Measurements from ENCODE around the gene ITCH. TPM values are rescaled to one million over a fixed set of nuclear protein-coding genes. Genes with fewer than 3 reads are reported as not detected.
A peak's percentile ranks its signal among the peaks of the same experiment; 100 is the strongest.
"Not testable (repeated sequence)": the region's sequence is repeated elsewhere in the genome, so short reads cannot be mapped to it uniquely, and the experiment has no call there.

ITCH gene
- total RNA-seq, 1 experiment from 2014 or later = 78.8 TPM

DNA sequence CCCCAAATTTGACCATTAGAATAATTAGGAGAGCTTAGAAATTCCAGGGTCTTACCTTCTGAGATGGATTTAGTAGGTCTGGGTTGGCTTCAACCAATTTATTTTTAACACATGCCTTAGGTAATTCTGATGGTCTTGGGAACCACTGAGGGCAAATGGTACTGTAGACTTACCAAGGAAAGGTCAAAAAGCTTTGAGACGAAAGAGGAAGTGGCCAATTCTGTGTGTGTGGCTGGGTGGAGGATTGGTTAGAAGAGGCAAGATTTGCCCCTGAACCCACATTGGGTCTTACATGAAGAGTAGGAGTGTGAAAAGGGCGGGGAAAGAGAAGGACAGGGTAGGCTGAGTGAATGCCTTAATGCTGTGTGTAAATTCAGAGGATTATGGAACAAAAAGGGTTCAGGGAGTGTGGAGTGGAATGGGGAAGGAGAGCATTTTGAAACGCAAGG lies 2.7 kb downstream of the ITCH start:
- ChIA-PET CTCF (no interaction called here), RAD21 (ENCODE audit: low non-redundant PET in 1 of 2, low total read pairs in 2 of 2, uncharacterized antibody in 2 of 2, unreplicated experiment in 2 of 2) (no interaction called here), POLR2A (no interaction called here)
- H3K4me1 ChIP-seq (ENCODE audit: control insufficient read depth in 1 of 2, insufficient read depth in 2 of 2, low read length in 2 of 2) = peaks cover 25 to 80% of the 10 kb centered on the region in 2 experiments
- no peak overlapping the region for H3K27ac ChIP-seq (ENCODE audit: low read depth, low read length)
- no peaks in the 10 kb centered on the region for H3K27me3 ChIP-seq (ENCODE audit: insufficient read depth, low read length)
- no peak for DNase-seq (ENCODE audit: low read depth, low spot score)
- H3K36me3 ChIP-seq (ENCODE audit: control insufficient read depth in 1 of 2, insufficient read depth in 2 of 2, low read length in 2 of 2) = peaks cover 9 to 15% of the 10 kb centered on the region in 2 experiments
- intact Hi-C loops (cut with micrococcal nuclease) = no loop called here
- BruUV-seq (replicated peaks) = no TSS peak
- no peak overlapping the region for H2AFZ ChIP-seq (ENCODE audit: low read depth, low read length, poor library complexity, severe bottlenecking)
- H3K9ac ChIP-seq (ENCODE audit: low read length) = no peak overlapping the region
- TF ChIP-seq YY1 (IDR thresholded peaks at IDR 0.05; ENCODE audit: extremely low read depth, insufficient replicate concordance, low read depth, low read length) = no peak
- no peak for TF ChIP-seq POLR2AphosphoS5 (IDR thresholded peaks at IDR 0.05; ENCODE audit: low read depth, low read length)
- TF ChIP-seq ELF1 (IDR thresholded peaks at IDR 0.05; ENCODE audit: borderline replicate concordance, low read depth) = no peak
- TF ChIP-seq CEBPB (IDR thresholded peaks at IDR 0.05; ENCODE audit: low read depth) = no peak
- TF ChIP-seq, protein P1, sequence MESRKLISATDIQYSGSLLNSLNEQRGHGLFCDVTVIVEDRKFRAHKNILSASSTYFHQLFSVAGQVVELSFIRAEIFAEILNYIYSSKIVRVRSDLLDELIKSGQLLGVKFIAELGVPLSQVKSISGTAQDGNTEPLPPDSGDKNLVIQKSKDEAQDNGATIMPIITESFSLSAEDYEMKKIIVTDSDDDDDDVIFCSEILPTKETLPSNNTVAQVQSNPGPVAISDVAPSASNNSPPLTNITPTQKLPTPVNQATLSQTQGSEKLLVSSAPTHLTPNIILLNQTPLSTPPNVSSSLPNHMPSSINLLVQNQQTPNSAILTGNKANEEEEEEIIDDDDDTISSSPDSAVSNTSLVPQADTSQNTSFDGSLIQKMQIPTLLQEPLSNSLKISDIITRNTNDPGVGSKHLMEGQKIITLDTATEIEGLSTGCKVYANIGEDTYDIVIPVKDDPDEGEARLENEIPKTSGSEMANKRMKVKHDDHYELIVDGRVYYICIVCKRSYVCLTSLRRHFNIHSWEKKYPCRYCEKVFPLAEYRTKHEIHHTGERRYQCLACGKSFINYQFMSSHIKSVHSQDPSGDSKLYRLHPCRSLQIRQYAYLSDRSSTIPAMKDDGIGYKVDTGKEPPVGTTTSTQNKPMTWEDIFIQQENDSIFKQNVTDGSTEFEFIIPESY (IDR thresholded peaks at IDR 0.05; ENCODE audit: extremely low read depth, insufficient replicate concordance, low read length) = no peak
- no peak for TF ChIP-seq SRF (IDR thresholded peaks at IDR 0.05; ENCODE audit: low read depth)
- TF ChIP-seq CBX3 (IDR thresholded peaks at IDR 0.05; ENCODE audit: low read depth) = no peak
- TF ChIP-seq SIN3A (IDR thresholded peaks at IDR 0.05; ENCODE audit: low read depth) = no peak
- H4K20me1 ChIP-seq (ENCODE audit: insufficient read depth) = no peaks in the 10 kb centered on the region; the same call in 1 of the 2 replicates
- no peaks in the 10 kb centered on the region for H3K9me3 ChIP-seq (ENCODE audit: control insufficient read depth in 1 of 2, insufficient read depth in 1 of 2, low read depth in 1 of 2, low read length in 2 of 2)
- H3K4me3 ChIP-seq (replicated peaks in 1 of 2; ENCODE audit: low read depth in 1 of 2, low read length in 2 of 2) = no peak overlapping the region
- H3K9me2 ChIP-seq (ENCODE audit: insufficient read depth) = no peaks in the 10 kb centered on the region
- no peak for ATAC-seq
- H3K4me2 ChIP-seq (ENCODE audit: low read length) = peak overlapping the region; percentile 42
- H3K79me2 ChIP-seq (ENCODE audit: insufficient read depth, low read length) = peaks cover 77% of the 10 kb centered on the region

DNA sequence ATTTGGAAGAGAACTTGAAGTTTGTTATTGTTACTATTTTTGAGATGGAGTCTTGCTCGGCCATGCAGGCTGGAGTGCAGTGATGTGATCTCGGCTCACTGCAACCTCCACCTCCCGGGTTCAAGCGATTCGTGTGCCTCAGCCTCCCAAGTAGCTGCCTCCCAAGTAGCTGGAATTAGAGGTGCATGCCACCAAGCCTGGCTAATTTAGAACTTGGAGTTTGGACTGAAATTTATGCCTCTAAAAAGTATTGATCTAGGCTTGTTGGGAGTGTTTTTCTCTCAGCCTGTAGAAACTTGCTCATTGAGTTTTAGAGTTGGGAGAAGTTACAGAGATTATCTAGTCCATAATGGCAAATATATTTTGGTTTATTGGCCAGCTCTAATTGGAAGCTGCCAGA lies 4.1 kb downstream of the ITCH start:
- DNase-seq (ENCODE audit: low read depth, low spot score) (no peak), ATAC-seq (no peak)
- H3K27me3 ChIP-seq (ENCODE audit: insufficient read depth, low read length) = no peaks in the 10 kb centered on the region
- RAD21 ChIA-PET (ENCODE audit: low non-redundant PET in 1 of 2, low total read pairs in 2 of 2, uncharacterized antibody in 2 of 2, unreplicated experiment in 2 of 2) = no interaction called here
- no peaks in the 10 kb centered on the region for H3K9me3 ChIP-seq (ENCODE audit: control insufficient read depth in 1 of 2, insufficient read depth in 1 of 2, low read depth in 1 of 2, low read length in 2 of 2)
- CTCF ChIA-PET = no interaction called here
- intact Hi-C loops (cut with micrococcal nuclease) = no loop called here
- no peak overlapping the region for H3K27ac ChIP-seq (ENCODE audit: low read depth, low read length)
- no peak overlapping the region for H3K9ac ChIP-seq (ENCODE audit: low read length)
- no peaks in the 10 kb centered on the region for H3K9me2 ChIP-seq (ENCODE audit: insufficient read depth)
- peaks cover 13 to 15% of the 10 kb centered on the region in 2 experiments for H3K36me3 ChIP-seq (ENCODE audit: control insufficient read depth in 1 of 2, insufficient read depth in 2 of 2, low read length in 2 of 2)
- H3K4me1 ChIP-seq (ENCODE audit: control insufficient read depth in 1 of 2, insufficient read depth in 2 of 2, low read length in 2 of 2) = peaks cover 23 to 67% of the 10 kb centered on the region in 2 experiments
- no TSS peak for BruUV-seq (replicated peaks)
- no peak overlapping the region for H2AFZ ChIP-seq (ENCODE audit: low read depth, low read length, poor library complexity, severe bottlenecking)
- H4K20me1 ChIP-seq (ENCODE audit: insufficient read depth) = no peaks in the 10 kb centered on the region; the same call in 1 of the 2 replicates
- H3K4me3 ChIP-seq (replicated peaks in 1 of 2; ENCODE audit: low read depth in 1 of 2, low read length in 2 of 2) = no peak overlapping the region
- peak overlapping the region; percentile 52; the same call in 1 of the 2 replicates for H3K4me2 ChIP-seq (ENCODE audit: low read length)
- POLR2A ChIA-PET = no interaction called here
- TF ChIP-seq EZH2phosphoT487 (IDR thresholded peaks at IDR 0.05; ENCODE audit: borderline replicate concordance) = no peak
- peaks cover 86% of the 10 kb centered on the region for H3K79me2 ChIP-seq (ENCODE audit: insufficient read depth, low read length)

DNA sequence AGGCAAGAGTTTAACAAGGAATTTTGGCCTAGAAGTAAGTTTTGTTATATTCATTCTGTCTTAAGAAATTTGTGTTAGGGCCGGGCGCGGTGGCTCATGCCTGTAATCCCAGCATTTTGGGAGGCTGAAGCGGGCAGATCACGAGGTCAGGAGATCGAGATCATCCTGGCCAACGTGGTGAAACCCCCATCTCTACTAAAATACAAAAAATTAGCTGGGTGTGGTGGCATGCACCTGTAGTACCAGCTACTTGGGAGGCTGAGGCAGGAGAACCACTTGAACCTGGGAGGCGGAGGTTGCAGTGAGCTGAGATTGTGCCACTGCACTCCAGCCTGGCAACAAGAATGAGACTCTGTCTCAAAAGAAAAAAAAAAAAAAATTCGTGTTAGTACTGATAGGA lies 4.8 kb downstream of the ITCH start:
- Histone ChIP-seq H3K36me3 (ENCODE audit: control insufficient read depth in 1 of 2, insufficient read depth in 2 of 2, low read length in 2 of 2) (peaks cover 13 to 21% of the 10 kb centered on the region in 2 experiments), H3K79me2 (ENCODE audit: insufficient read depth, low read length) (peaks cover 92% of the 10 kb centered on the region), H3K4me2 (ENCODE audit: low read length) (peak overlapping the region; percentile 52; the same call in 1 of the 2 replicates), H3K4me1 (ENCODE audit: control insufficient read depth in 1 of 2, insufficient read depth in 2 of 2, low read length in 2 of 2) (peaks cover 17 to 59% of the 10 kb centered on the region in 2 experiments)
- H3K27me3 ChIP-seq (ENCODE audit: insufficient read depth, low read length); ATAC-seq; H3K27ac ChIP-seq (ENCODE audit: low read depth, low read length); H4K20me1 ChIP-seq (ENCODE audit: insufficient read depth); POLR2A ChIA-PET; intact Hi-C loops (cut with micrococcal nuclease); DNase-seq (ENCODE audit: low read depth, low spot score); RAD21 ChIA-PET (ENCODE audit: low non-redundant PET in 1 of 2, low total read pairs in 2 of 2, uncharacterized antibody in 2 of 2, unreplicated experiment in 2 of 2); BruUV-seq (replicated peaks); H3K9me3 ChIP-seq (ENCODE audit: control insufficient read depth in 1 of 2, insufficient read depth in 1 of 2, low read depth in 1 of 2, low read length in 2 of 2); H3K9me2 ChIP-seq (ENCODE audit: insufficient read depth); H3K4me3 ChIP-seq (replicated peaks in 1 of 2; ENCODE audit: low read depth in 1 of 2, low read length in 2 of 2); H3K9ac ChIP-seq (ENCODE audit: low read length); H2AFZ ChIP-seq (ENCODE audit: low read depth, low read length, poor library complexity, severe bottlenecking): not testable (repeated sequence)
- CTCF ChIA-PET = interaction anchor here (0.9 kb wide), 1 partner anchor 21 kb away, joined by 3 read pairs; no protein-coding TSS in a partner anchor
